AG04450 (cell line): ENCODE measurements around the gene WNT5B. TPM values are rescaled to one million over a fixed set of nuclear protein-coding genes. Genes with fewer than 3 reads are reported as not detected.

ENCODE experiments used
- CTCF ChIA-PET: fragments of 300-600, 350-600 bp; formaldehyde crosslinking; extraction: SDS; loops from one replicate; lab custom pipeline; 2022; ENCODE audit warnings: antibody characterized with exemption, inconsistent platforms; lab: Charles Lee
- POLR2A ChIA-PET: fragments of 350-600 bp; formaldehyde crosslinking; extraction: SDS; loops from one replicate; lab custom pipeline; 2021; ENCODE audit warnings: antibody characterized with exemption, inconsistent platforms; lab: Yijun Ruan, JAX
- DNase-seq: peaks from one replicate; pipeline ENCODE4 v3.0.0-alpha.2; 2011; ENCODE audit warnings: low read depth, low spot score
- H3K27ac ChIP-seq: one replicate; pipeline ENCODE4 v1.5.1; 2012; ENCODE audit warnings: low read depth, low read length, control low read depth
- H3K27me3 ChIP-seq: one replicate; pipeline ENCODE4 v1.6.0; 2012; ENCODE audit warnings: low read length; ENCODE audit not compliant: control insufficient read depth, insufficient read depth
- H3K4me3 ChIP-seq: 2 replicates; pipeline ENCODE4 v1.5.1; 2011; ENCODE audit warnings: mild to moderate bottlenecking, low read depth, low read length, control low read depth
- H3K9me3 ChIP-seq: 2 replicates; pipeline ENCODE4 v1.5.1; 2012; ENCODE audit warnings: low read length; ENCODE audit not compliant: control insufficient read depth, insufficient read depth
- polyA plus RNA-seq: library from polyadenylated mRNA; depleted of rRNA; stranded (reverse); fragments of >200 nt; gene quantifications from 2 replicates; pipeline ENCODE4 v1.2.3, GENCODE V29; 2011
- TF ChIP-seq, protein P1 (sequence below): IDR thresholded peaks from 2 replicates; pipeline ENCODE4 v1.5.1; 2011; ENCODE audit warnings: low read depth, low read length, control low read depth, inconsistent platforms

WNT5B gene
- polyA plus RNA-seq, 1 experiment = 22.2 TPM

DNA sequence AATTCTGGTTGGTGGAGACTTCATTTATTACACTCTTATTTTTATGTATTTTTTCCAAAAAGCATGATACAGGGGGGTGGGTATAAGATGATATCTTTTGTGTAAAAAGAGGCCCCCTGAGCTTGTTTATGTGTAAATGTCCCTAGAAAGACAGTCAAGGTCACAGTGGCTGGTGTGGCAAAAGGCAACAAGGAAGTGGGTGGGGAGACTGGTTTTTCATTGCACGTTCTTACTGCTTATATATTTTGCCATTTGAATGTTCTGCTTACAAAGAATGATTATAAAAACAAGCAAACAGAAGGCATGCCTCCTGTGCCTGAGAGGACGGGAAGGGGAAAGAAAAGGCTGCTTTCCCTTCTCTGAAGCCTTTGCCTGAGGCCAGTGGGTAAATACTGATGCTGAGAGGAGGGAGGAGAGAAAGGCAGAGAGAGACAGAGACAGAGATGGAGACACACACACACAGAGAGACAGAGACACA, 37.7 kb downstream of the WNT5B start:
- Histone ChIP-seq H3K4me3 (no peak overlapping the region), H3K27ac (no peak overlapping the region), H3K9me3 (peaks cover 5% of the 10 kb centered on the region; the same call in 1 of the 2 replicates), H3K27me3 (peaks cover 4% of the 10 kb centered on the region)
- TF ChIP-seq, protein P1, sequence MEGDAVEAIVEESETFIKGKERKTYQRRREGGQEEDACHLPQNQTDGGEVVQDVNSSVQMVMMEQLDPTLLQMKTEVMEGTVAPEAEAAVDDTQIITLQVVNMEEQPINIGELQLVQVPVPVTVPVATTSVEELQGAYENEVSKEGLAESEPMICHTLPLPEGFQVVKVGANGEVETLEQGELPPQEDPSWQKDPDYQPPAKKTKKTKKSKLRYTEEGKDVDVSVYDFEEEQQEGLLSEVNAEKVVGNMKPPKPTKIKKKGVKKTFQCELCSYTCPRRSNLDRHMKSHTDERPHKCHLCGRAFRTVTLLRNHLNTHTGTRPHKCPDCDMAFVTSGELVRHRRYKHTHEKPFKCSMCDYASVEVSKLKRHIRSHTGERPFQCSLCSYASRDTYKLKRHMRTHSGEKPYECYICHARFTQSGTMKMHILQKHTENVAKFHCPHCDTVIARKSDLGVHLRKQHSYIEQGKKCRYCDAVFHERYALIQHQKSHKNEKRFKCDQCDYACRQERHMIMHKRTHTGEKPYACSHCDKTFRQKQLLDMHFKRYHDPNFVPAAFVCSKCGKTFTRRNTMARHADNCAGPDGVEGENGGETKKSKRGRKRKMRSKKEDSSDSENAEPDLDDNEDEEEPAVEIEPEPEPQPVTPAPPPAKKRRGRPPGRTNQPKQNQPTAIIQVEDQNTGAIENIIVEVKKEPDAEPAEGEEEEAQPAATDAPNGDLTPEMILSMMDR = no peak
- DNase-seq = no peak
- ChIA-PET POLR2A (interaction anchor here (0.6 to 0.7 kb wide), 2 partner anchors 15 to 25 kb away, joined by 3 read pairs; no protein-coding TSS in a partner anchor), CTCF (interaction anchor here (0.6 kb wide), 1 partner anchor 37 kb away, joined by 5 read pairs; no protein-coding TSS in a partner anchor)

DNA sequence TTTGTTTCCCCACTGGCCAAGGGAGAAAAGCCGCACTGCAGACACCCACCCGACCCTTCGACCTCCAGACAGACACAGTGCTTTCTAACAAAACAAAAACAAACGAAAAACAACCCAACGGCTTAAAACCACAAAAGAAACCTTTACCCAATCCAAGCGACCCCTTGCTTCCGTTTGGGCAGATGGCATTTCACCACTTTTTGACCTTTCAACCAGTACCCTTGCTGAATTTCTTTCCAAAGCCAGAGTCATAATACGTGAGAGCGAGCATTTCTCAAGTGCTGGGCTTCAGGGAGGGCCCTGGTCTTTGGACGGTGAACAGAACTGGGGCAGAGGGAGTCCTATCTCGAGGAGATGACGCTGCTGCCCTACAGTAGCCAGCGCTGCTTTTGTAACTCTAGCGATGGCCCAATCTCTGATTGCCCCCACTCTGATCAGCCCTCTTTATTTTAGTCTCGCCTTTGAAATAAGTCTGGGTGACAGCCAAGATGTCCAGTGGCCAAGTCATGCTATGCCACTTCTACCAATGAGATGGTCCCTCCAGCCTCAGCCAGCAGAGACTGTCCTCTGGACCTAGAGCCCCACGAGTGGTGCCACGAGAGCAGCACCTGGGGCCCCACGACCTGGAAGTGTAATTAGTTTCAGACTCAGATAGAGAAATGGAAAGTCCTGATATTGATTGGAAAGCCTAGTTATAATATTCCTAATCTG, 40.0 kb downstream of the WNT5B start:
- DNase-seq = no peak
- ChIA-PET CTCF (no interaction called here), POLR2A (interaction anchor here (0.6 kb wide), 1 partner anchor 10 kb away, joined by 8 read pairs; no protein-coding TSS in a partner anchor)
- TF ChIP-seq, protein P1 = no peak
- Histone ChIP-seq H3K4me3 (no peak overlapping the region), H3K27me3 (no peaks in the 10 kb centered on the region), H3K9me3 (no peaks in the 10 kb centered on the region), H3K27ac (no peak overlapping the region)

DNA sequence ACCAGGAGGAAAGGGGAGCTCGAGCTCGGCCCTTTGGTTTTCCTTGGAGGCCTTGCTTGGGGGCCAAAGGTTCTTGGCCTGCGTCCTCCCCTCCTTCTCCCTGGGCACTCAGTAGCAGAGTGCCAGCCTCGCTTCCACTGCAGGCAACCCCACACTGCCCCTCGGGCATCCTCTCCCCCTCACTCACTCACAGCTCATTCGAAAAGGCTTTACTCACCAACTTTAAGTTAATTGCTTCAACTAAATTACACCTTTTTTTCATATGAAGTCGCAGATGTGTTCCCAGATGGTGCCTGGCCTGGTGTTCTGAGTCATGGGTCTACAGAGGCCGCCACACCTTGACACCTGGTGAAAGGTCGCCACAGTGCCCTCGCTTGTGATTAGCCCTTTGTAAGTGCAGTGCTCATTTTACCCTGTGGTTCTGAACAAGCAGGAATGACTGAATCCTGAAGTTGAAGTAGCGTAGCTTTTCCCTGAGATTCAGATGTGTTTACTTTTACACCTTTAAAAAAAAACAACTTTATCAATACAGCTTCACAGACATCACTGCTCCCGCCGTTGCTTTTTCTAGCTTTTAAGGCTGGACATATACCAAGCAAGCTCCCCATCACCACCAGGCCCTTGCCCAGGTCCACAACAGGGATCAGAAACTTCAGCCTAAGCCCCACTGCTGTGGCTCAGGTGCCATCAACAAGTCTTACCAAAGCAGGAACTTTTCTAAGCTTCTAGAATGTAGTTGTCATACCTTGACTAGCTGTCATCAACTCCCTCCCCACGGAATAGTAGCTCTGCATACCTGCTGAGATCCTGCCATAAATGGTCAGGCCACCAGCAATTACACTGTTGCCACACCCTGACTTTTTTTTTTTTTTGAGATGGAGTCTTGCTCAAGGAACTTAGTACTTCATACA, 41.6 kb downstream of the WNT5B start:
- H3K27me3 ChIP-seq = no peaks in the 10 kb centered on the region
- TF ChIP-seq, protein P1 = no peak
- no peak for DNase-seq
- H3K9me3 ChIP-seq = no peaks in the 10 kb centered on the region
- ChIA-PET POLR2A (no interaction called here), CTCF (interaction anchor here (1.5 to 2.9 kb wide), 4 partner anchors 18 to 553 kb away, joined by 3 to 13 read pairs (median 5); no protein-coding TSS in a partner anchor)
- H3K27ac ChIP-seq = no peak overlapping the region
- H3K4me3 ChIP-seq = no peak overlapping the region

DNA sequence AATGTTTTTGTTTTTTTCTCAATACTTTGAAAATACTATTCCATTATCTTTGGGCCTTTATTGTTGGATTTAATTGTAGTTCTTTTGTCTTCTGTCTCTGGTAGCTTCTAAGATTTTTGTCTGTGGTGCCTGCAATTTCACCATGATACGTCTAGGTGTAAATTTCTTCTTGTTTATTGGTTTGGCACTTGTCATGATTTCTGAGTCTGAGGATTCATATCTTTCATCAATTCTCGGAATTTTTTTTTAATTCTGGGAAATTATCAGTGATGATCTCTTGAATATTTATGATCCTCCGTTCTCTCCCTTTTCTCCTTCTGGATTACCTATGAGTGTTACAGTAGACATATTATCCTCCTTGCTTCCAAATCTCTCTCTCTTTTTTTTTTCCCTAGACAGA, 47.0 kb downstream of the WNT5B start:
- DNase-seq = no peak
- Histone ChIP-seq H3K27ac (no peak overlapping the region), H3K4me3 (no peak overlapping the region), H3K27me3 (no peaks in the 10 kb centered on the region), H3K9me3 (no peaks in the 10 kb centered on the region)
- TF ChIP-seq, protein P1 = no peak
- POLR2A ChIA-PET = no interaction called here
- CTCF ChIA-PET = no interaction called here
